Memory B cell (primary cell): Measurements from ENCODE around the gene MGAT5.
A peak's percentile ranks its signal among the peaks of the same experiment; 100 is the strongest.

Source experiments
- ATAC-seq: fragments of 150-1000 bp; cut with Tn5 transposase; 2 replicates; pipeline ENCODE4 v1.10.0; 2021; ENCODE audit warnings: low read depth, mild to moderate bottlenecking, moderate library complexity
- DNase-seq, 2 donors: peaks; one replicate each; pipeline ENCODE4 v3.0.0; 2022; ENCODE audit warnings: low spot score in 2 of 2
- H3K27ac Mint-ChIP-seq: one replicate; pipeline ENCODE4 v1.8.0; 2022; ENCODE audit warnings: mild to moderate bottlenecking, moderate library complexity, mixed read lengths
- H3K27me3 Mint-ChIP-seq: one replicate; pipeline ENCODE4 v1.8.0; 2022; ENCODE audit warnings: mixed read lengths
- H3K36me3 Mint-ChIP-seq: one replicate; pipeline ENCODE4 v1.8.0; 2022; ENCODE audit warnings: mild to moderate bottlenecking, mixed read lengths
- H3K4me1 Mint-ChIP-seq: one replicate; pipeline ENCODE4 v1.8.0; 2022; ENCODE audit warnings: mixed read lengths
- H3K4me3 Mint-ChIP-seq: one replicate; pipeline ENCODE4 v1.8.0; 2022; ENCODE audit warnings: mild to moderate bottlenecking, moderate library complexity, mixed read lengths
- H3K9me3 Mint-ChIP-seq: one replicate; pipeline ENCODE4 v1.8.0; 2022; ENCODE audit warnings: mixed read lengths

Gene MGAT5

DNA sequence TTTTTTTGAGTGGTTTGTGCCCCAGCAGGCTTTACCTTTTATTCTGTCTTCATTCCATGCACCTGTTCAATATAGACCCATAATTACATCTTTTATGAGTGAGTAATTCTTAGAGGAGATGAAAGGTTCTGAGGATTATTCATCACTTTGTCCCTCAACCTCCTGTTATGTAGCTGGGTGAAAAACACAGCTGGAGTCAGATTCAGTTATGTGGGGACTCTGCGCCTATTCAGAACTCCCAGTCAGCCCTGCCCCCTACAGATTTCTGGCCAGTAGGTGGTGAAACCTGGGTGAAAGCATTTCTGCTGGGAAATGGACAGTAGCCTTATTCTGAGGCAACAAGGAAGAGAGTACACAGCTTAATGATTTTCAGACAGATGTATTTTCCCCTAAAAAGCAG, 107.8 kb downstream of the MGAT5 start:
- ATAC-seq = no peak
- H3K36me3 Mint-ChIP-seq = peaks cover 23% of the 10 kb centered on the region
- no peak overlapping the region for H3K4me3 Mint-ChIP-seq

DNA sequence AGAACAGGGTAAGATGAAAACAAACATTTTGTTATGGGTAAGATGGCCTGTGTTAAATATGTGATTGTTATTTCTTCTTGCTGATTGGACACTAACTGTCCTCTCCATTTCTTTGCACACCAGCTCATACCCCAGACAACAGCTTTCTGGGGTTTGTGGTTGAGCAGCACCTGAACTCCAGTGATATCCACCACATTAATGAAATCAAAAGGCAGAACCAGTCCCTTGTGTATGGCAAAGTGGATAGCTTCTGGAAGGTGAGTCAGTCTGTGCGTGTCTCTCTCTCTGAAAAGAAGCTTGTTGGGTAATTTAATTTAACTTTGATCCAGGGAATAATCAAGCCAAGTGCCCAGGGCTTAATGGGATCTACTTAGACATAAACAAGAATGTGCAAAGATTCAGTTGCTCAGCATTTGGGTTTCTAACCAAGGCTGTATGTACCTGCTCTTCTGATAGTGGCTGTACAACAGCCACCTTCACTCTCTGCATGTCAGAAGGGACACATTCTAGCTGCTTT, 108.3 kb downstream of the MGAT5 start:
- Mint-ChIP-seq H3K4me1 (peaks cover 6% of the 10 kb centered on the region), H3K27ac (peak overlapping the region; percentile 62), H3K9me3 (no peaks in the 10 kb centered on the region), H3K27me3 (no peaks in the 10 kb centered on the region), H3K4me3 (no peak overlapping the region), H3K36me3 (peaks cover 22% of the 10 kb centered on the region)
- ATAC-seq (no peak), DNase-seq (no peak)

More for the DNA sequence above, 107.8 kb downstream of the MGAT5 start:
- Mint-ChIP-seq H3K27me3 (no peaks in the 10 kb centered on the region), H3K4me1 (peaks cover 3% of the 10 kb centered on the region), H3K9me3 (no peaks in the 10 kb centered on the region), H3K27ac (peak overlapping the region; percentile 62)
- DNase-seq = no peak

DNA sequence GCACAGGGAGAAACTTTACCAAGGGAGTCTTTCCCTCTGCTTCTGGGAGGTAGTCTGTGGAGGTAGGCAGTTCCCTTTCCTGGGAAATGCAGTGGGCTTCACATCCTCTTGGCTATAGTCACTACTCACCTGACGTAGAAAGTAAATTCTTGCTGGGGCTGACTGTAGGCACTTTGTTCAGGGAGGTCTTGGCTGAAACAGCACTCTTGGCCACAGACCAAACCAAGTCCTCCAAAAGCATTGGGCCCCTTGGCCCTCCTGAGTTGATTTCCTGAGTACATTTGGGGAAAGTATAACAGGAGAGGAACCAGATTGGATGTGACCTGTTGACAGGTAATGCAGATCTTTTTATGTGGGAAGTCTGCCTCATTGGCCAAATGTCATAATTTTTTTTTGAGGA, 108.9 kb downstream of the MGAT5 start:
- no peak overlapping the region for H3K4me3 Mint-ChIP-seq
- no peaks in the 10 kb centered on the region for H3K27me3 Mint-ChIP-seq
- DNase-seq (no peak), ATAC-seq (no peak)
- H3K9me3 Mint-ChIP-seq = no peaks in the 10 kb centered on the region
- H3K36me3 Mint-ChIP-seq = peaks cover 25% of the 10 kb centered on the region
- H3K27ac Mint-ChIP-seq = peak overlapping the region; percentile 62
- peaks cover 10% of the 10 kb centered on the region for H3K4me1 Mint-ChIP-seq

DNA sequence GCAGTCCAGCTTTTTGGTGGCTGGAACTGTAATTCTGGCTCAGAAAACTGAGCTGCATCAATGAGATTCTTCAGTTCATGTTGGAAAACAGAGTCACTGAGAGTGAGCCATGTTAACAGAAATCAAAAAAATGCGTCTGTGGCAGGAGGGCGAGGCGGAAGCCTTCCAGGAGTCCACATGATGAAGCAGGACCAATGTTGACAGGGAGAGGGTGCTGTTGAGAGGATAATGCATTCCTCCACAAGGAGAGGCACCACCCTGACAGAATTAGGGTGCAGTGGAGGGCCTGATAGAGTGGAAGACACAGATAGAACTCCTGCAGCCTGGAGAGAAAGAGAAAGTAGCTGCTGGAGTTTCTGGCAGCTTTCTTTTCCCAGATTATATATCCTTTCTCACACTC, 111.5 kb downstream of the MGAT5 start:
- Mint-ChIP-seq H3K36me3 (peaks cover 32% of the 10 kb centered on the region), H3K4me3 (no peak overlapping the region), H3K4me1 (peaks cover 26% of the 10 kb centered on the region), H3K27me3 (no peaks in the 10 kb centered on the region), H3K27ac (peak overlapping the region; percentile 3), H3K9me3 (no peaks in the 10 kb centered on the region)
- ATAC-seq = no peak
- DNase-seq = no peak

DNA sequence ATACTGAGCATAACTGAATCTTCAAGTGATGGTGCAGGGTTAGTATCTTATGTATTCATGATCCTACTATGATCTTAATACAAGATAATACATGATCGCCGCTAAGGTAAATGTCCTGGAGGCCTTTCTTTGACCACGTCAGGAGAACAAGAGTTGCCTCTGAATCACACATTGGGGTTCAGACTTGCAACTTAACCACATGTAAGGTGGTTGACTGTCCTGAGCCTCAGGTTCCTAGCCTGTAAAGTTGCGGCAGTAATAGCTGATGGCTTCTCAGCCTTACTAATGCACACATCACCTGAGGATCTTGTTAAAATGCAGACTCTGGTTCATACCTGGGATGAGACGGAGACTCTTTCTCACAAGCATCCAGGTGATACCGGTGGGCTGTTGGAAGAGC, 112.5 kb downstream of the MGAT5 start:
- no peak for ATAC-seq
- no peaks in the 10 kb centered on the region for H3K9me3 Mint-ChIP-seq
- peaks cover 31% of the 10 kb centered on the region for H3K36me3 Mint-ChIP-seq
- peak overlapping the region; percentile 72 for H3K27ac Mint-ChIP-seq
- peaks cover 26% of the 10 kb centered on the region for H3K4me1 Mint-ChIP-seq
- no peak for DNase-seq
- no peaks in the 10 kb centered on the region for H3K27me3 Mint-ChIP-seq
- no peak overlapping the region for H3K4me3 Mint-ChIP-seq

DNA sequence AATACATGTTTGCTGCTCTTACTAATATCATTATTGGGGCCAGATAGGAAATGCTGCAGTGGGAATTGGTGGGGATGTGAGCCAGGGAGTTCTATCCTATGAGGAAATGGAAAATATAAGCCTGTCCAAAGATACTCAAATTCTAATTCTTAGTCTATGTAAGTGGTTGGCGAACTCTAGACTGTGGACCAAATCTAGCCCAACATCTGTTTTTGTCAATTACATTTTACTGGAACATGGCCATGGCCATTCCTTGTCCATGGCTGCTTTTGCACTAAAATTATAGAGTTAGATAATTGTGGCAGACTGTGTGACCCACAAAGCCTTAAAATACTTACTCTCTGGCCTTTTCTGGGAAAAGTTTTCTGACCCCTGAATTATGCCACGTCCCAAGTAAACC, 113.3 kb downstream of the MGAT5 start:
- no peak for ATAC-seq
- Mint-ChIP-seq H3K9me3 (no peaks in the 10 kb centered on the region), H3K4me1 (peaks cover 26% of the 10 kb centered on the region), H3K36me3 (peaks cover 28% of the 10 kb centered on the region), H3K27ac (peak overlapping the region; percentile 72), H3K27me3 (no peaks in the 10 kb centered on the region), H3K4me3 (no peak overlapping the region)
- DNase-seq = no peak

DNA sequence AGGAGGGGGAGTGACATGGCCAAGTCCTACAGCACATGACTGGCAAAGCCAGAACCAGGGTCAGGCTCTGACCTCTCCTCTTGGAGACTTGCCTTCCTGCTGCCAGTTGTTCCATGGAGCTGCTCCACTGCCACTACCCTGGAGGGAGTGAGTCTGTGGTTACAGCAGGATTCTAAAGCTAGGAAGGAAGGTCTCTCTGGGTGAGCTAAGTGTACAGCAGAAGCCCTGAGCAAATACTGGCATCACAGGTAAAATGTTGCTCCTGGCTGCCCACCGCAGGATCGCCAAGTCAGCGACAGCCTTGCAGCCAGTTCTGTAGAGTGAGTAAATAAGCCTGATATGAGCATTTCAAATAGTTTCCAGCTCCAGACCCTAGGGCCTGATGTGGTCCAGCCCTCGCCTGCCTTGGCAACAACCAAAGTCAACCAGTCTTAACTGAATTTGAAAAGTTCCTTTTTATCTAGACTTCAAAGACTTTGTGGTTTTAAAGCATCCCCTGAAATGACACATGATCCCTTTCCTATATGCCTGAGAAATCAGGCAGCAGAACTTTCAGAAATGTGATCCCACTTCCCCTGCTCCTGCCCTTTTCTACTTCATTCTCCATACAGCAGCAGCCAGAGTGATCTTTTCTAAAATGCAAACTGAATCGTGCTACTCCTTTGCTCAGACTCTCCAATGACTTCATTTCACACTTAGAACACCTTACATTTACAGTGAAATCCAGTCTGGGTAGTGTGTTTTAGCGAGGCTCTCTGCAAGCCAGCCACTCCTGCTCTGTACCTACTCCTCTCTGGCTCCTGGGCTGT, 114.3 kb downstream of the MGAT5 start:
- no peak for DNase-seq
- H3K27me3 Mint-ChIP-seq = no peaks in the 10 kb centered on the region

DNA sequence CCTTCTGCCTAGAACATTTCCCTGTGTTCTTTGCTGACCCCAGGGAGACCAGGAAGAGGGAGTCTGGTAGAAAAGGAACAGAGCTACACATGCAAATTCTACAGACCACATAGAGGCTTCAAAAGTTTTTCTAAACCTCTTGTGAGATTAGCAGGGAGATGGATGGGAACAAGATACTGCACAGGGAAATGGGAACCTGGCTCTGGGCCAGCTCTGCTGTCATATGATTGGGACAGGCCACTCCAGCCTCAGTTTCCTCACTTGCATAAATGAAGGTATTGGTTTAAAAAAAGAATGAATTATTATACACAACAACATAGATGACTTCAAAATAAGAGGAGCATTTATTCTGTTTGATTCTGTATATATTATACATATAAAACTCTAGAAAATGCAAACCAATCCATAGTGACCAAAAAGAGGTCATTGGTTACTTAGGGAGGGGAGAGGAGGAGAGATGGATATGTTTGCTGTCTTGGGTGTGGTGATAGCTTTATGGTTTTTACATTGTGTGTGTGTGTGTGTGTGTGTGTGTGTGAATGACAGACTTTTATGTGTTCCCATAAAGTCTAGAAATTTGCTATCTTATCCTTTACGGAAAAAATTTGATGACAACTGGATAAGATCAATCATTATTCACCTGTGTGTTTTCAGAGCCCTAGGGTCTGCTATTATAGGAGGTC, 115.5 kb downstream of the MGAT5 start:
- peaks cover 37% of the 10 kb centered on the region for H3K36me3 Mint-ChIP-seq
- H3K4me1 Mint-ChIP-seq = peaks cover 31% of the 10 kb centered on the region
- no peak for DNase-seq
- peak overlapping the region; percentile 21 for H3K4me3 Mint-ChIP-seq
- H3K9me3 Mint-ChIP-seq = no peaks in the 10 kb centered on the region
- H3K27me3 Mint-ChIP-seq = no peaks in the 10 kb centered on the region
- ATAC-seq = no peak
- H3K27ac Mint-ChIP-seq = peak overlapping the region; percentile 82

More for the DNA sequence above, 114.3 kb downstream of the MGAT5 start:
- Mint-ChIP-seq H3K4me3 (no peak overlapping the region), H3K4me1 (peaks cover 31% of the 10 kb centered on the region), H3K36me3 (peaks cover 34% of the 10 kb centered on the region), H3K27ac (peak overlapping the region; percentile 82), H3K9me3 (no peaks in the 10 kb centered on the region)
- ATAC-seq = no peak

DNA sequence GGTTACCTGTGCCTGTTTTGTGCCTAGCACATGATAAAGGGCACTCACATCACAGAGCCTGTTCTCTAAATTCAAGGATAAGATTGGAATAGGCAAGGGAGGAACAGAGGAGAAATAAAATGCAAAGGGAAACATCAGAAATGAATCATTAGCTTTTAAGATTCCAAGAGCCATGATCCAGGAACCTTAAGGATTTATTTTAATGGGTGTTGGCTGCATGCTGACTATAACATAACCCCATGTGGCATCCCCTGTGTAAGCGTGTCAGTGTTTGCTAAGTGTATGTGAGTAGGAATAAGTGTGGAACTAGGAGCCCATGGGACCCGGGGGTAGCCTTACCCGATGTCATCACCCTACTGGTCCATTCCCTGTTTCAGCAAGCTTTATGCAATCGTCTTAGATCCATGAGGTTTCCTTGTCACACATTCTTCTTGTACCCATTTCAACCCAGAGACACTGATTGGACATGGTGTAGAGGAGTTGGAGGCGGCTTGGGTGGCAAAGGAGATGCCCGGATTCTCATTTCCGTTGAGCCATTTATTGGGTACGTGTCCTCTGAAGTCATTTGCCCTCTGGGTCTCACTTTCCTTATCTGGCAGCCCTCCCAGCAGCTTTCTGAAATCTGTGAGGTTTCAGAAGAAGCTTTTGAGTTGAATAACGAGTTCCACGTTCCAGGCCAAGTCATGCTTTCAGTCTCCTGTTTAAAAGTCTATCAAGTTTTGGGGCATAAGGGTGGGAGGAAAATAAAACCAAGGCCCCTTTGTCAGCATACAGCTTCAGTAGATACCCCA, 117.0 kb downstream of the MGAT5 start:
- Mint-ChIP-seq H3K9me3 (no peaks in the 10 kb centered on the region), H3K27me3 (no peaks in the 10 kb centered on the region), H3K4me3 (no peak overlapping the region), H3K36me3 (peaks cover 37% of the 10 kb centered on the region), H3K27ac (peak overlapping the region; percentile 82), H3K4me1 (peaks cover 31% of the 10 kb centered on the region)
- ATAC-seq = no peak
- DNase-seq = no peak

DNA sequence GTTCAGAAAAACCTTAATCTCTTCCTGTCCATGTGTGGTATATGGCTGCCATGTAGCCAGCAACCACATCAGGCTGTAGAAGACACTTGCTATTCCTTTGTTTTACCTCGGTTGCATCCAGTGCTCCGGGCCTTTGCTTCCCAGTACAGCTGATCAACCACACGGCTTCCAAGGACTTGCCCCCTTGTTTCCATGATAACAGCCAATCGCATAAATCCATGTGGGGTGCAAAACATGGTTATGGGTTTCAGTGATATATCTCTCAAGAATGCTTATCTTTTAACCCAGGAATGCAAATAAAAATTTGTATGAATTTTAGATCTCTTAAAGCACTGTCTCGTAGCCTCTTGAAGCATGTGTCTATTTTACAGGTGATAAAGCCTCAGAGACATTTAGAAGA, 118.3 kb downstream of the MGAT5 start:
- peak overlapping the region; percentile 49 for H3K27ac Mint-ChIP-seq
- H3K4me3 Mint-ChIP-seq = no peak overlapping the region
- no peak for DNase-seq
- peaks cover 26% of the 10 kb centered on the region for H3K4me1 Mint-ChIP-seq
- H3K9me3 Mint-ChIP-seq = no peaks in the 10 kb centered on the region
- H3K27me3 Mint-ChIP-seq = no peaks in the 10 kb centered on the region
- H3K36me3 Mint-ChIP-seq = peaks cover 40% of the 10 kb centered on the region
- no peak for ATAC-seq

DNA sequence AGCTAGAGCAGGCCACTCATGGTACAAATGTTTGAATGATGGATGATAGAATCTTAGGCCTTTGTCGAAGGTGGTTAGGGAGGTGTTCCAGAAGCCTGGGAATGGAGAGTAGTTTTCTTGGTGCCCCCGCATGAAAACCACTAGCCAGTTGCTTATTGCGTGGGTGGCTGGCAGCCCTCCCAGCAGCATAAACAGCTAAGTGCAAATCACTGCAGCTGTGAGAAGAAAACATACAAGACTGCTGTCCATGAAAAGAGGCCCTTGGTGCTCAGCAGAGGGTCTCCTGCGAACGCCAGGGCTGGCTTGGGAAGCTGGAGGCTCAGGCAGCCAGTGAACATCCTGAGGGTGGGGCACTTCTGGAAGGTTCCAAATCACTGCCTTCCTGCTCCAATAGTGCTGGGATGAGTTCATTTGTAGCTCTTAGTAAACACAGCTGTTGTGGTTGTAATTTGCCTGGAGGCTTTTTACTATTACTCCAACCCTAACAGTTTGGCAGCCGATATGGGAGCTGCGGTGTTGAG, 118.8 kb downstream of the MGAT5 start:
- H3K4me3 Mint-ChIP-seq = no peak overlapping the region
- H3K36me3 Mint-ChIP-seq = peaks cover 39% of the 10 kb centered on the region
- H3K9me3 Mint-ChIP-seq = no peaks in the 10 kb centered on the region
- peak overlapping the region; percentile 49 for H3K27ac Mint-ChIP-seq
- ATAC-seq (no peak), DNase-seq (no peak)
- H3K4me1 Mint-ChIP-seq = peaks cover 22% of the 10 kb centered on the region
- no peaks in the 10 kb centered on the region for H3K27me3 Mint-ChIP-seq

DNA sequence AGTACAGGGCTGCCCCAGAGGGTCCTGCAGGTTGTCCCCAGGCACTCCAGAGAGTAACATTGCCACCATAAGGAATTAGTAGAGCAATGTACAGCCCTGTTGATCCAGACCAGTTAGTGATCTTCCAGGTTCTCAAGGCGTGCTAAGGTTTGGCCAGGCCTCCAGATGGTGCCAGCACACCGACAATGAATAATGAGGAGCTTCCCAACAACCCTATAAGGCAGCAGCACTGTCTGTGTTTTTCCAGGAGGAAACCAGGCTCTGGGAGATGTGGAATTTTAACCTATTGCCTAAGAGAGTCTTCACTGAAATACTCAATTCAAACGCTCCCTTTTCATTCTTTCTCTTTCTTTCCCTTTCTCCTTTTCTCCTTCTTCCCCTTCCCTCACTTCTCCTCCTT, 122.1 kb downstream of the MGAT5 start:
- Mint-ChIP-seq H3K9me3 (no peaks in the 10 kb centered on the region), H3K27me3 (no peaks in the 10 kb centered on the region), H3K4me1 (peaks cover 10% of the 10 kb centered on the region), H3K4me3 (no peak overlapping the region), H3K27ac (peak overlapping the region; percentile 45), H3K36me3 (peaks cover 38% of the 10 kb centered on the region)
- ATAC-seq (no peak), DNase-seq (no peak)

DNA sequence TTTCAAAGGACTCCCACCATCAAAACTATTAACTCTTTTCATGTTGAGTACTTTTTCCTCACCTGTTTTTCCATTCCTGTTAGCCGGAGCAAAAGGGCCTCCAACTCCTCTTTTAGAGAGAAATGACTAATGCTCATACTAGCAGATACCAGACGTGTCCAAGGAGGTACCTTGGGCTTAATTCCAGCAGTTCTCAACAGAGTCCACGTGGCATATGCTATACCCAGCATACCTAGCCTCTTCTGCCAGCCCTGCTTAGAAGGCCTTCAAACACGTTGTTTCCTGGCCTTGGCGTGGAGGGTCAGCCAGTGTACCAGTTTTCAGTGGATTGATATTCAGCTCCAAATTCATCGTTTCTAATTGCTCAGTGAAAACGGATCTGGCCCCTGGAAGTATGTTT, 123.9 kb downstream of the MGAT5 start:
- H3K9me3 Mint-ChIP-seq = no peaks in the 10 kb centered on the region
- peaks cover 10% of the 10 kb centered on the region for H3K4me1 Mint-ChIP-seq
- no peaks in the 10 kb centered on the region for H3K27me3 Mint-ChIP-seq
- H3K4me3 Mint-ChIP-seq = no peak overlapping the region
- no peak for DNase-seq
- H3K36me3 Mint-ChIP-seq = peaks cover 39% of the 10 kb centered on the region
- H3K27ac Mint-ChIP-seq = no peak overlapping the region
- ATAC-seq = no peak

DNA sequence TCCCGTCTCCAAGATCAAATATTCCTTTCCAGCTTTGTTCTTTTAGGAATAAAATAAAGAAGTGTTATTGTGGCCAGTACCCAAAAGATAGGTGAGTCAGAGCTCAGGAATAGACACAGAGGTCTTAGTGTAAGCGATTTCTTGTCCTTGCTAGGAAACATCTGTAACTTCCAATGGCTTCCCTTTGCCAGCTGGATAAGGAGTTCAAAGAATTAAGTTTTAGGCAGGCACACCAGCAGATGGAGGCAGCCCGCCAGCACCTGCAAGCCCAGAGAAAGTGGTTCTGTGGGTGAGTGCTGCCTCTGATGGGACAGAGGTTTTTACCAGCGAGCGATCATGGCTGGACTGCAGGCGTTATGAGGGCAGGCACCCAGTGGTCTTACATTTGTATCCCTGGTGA, 125.4 kb downstream of the MGAT5 start:
- no peak for DNase-seq
- Mint-ChIP-seq H3K4me3 (no peak overlapping the region), H3K9me3 (no peaks in the 10 kb centered on the region), H3K27ac (peak overlapping the region; percentile 31), H3K4me1 (peaks cover 7% of the 10 kb centered on the region), H3K36me3 (peaks cover 38% of the 10 kb centered on the region), H3K27me3 (no peaks in the 10 kb centered on the region)
- no peak for ATAC-seq
